Adrenal gland (tissue), 12 donors: ENCODE results near the gene RNF126. TPM values are rescaled to one million over a fixed set of nuclear protein-coding genes. Genes with fewer than 3 reads are reported as not detected.

ENCODE experiments used
- DNase-seq, 7 donors: peaks; one replicate each; pipeline ENCODE4 v3.0.0-alpha.2; 2019 to 2020
- H3K27ac ChIP-seq, 5 donors: fragments of 200-600 bp; sonication (generic) in 4 of 5; 1 replicate in 3 of 5; 2 replicates in 2 of 5; pipeline versions ENCODE4 v1.5.1 to v1.8.0; 2016 to 2020; ENCODE audit warnings: mild to moderate bottlenecking in 1 of 5
- H3K27me3 ChIP-seq: fragments of 200-600 bp; 2 replicates; pipeline ENCODE4 v1.8.0; 2021
- H3K36me3 ChIP-seq, 2 donors: fragments of 200-600 bp; replicated peaks in 1 of 2; 1 replicate in 1 of 2; 2 replicates in 1 of 2; pipeline versions ENCODE4 v1.5.1 to v1.8.0; 2018 to 2022
- H3K4me1 ChIP-seq, 2 donors: fragments of 200-600 bp; replicated peaks in 1 of 2; 1 replicate in 1 of 2; 2 replicates in 1 of 2; pipeline versions ENCODE4 v1.5.1 to v1.8.0; 2018 to 2021
- H3K4me3 ChIP-seq, 4 donors: fragments of 200-600 bp; sonication (generic) in 3 of 4; one replicate each; pipeline ENCODE4 v1.5.1; 2016 to 2018
- H3K9me3 ChIP-seq, 3 donors: fragments of 200-600 bp; sonication (generic) in 1 of 3; replicated peaks in 1 of 3; 1 replicate in 2 of 3; 2 replicates in 1 of 3; pipeline versions ENCODE4 v1.5.1 to v1.8.0; 2016 to 2021
- CTCF ChIP-seq, 6 experiments: fragments of 450-650 bp in 4 of 6; fragments of 200-600 bp in 2 of 6; sonication (generic) in 1 of 6; IDR thresholded peaks; 1 replicate in 5 of 6; 2 replicates in 1 of 6; pipeline versions ENCODE4 v1.5.1 to v1.8.0; 2016 to 2021; ENCODE audit warnings: antibody characterized with exemption in 6 of 6, mild to moderate bottlenecking in 2 of 6, moderate library complexity in 1 of 6
- POLR2A ChIP-seq, 2 donors: fragments of 450-650 bp; IDR thresholded peaks; one replicate each; pipeline ENCODE4 v1.6.1; 2017; ENCODE audit warnings: antibody characterized with exemption in 2 of 2, mild to moderate bottlenecking in 2 of 2, moderate library complexity in 1 of 2
- WGBS, 4 donors: extraction: QIAGEN DNeasy Blood & Tissue Kit in 2 of 4; methylation state at CpG; one replicate each; pipeline versions ENCODE4 v1.1.5 to v1.1.7; 2013 to 2017; 5-methylcytosine and 5-hydroxymethylcytosine counted together
- intact Hi-C, 2 donors: fragments of 100-400 bp; cut with DNase I; formaldehyde crosslinking; loops; one replicate each; pipeline versions ENCODE4 v1.14.1 to v1.15.0; 2022 to 2023
- polyA plus RNA-seq, 3 donors: library from polyadenylated mRNA; stranded (reverse); fragments of 200-250 nt in 2 of 3; fragments of 350-450 nt in 1 of 3; fragmentation: Illumina TruSeq in 1 of 3; extraction: RNeasy Lipid Tissue Mini Kit (QIAGEN cat#74804) in 1 of 3; gene quantifications; one replicate each; pipeline ENCODE4 v1.2.3, GENCODE V29; 2013 to 2014
- total RNA-seq, 9 donors: library from RNA; depleted of rRNA in 4 of 9; stranded (reverse); fragments of >200 nt in 4 of 9; fragments of 120-200 nt in 1 of 9; fragmentation: NEBNext Ultra II Directional in 1 of 9; extraction: Animal tissue kit (Norgen Biotek cat#: 25700) in 1 of 9; gene quantifications; one replicate each; pipeline versions ENCODE4 v1.1.0 to v1.2.4, GENCODE V29; 2013 to 2023
- donor health status: healthy with polysubstance abuse.
- donor health status: Bipolar disorder and iron deficiency.
- donor health status: DM: yes; HTN: yes; CAD: no.
- donor health status: DM: no; HTN: no; CAD: no.
- donor health status: DM: no; HTN: no; CAD: no.
- donor health status: DM: yes; HTN: yes; CAD: no.

RNF126 gene
- total and polyA plus RNA-seq, 12 donors, result 9.3 to 76.4 (median 43.1) TPM

- 50 to 82% (median 64%) methylated on average over 15 of the region's 15 CpGs for WGBS, 4 donors
- intact Hi-C loops, result no loop called here
- Histone ChIP-seq H3K36me3 (no peaks in the 10 kb centered on the region), H3K4me1 (no peaks in the 10 kb centered on the region), H3K9me3 (no peaks in the 10 kb centered on the region), H3K4me3 (no peak overlapping the region), H3K27ac (no peak overlapping the region), H3K27me3 (no peaks in the 10 kb centered on the region)
- no peak for TF ChIP-seq CTCF (IDR thresholded peaks at IDR 0.05)
- no peak for TF ChIP-seq POLR2A (IDR thresholded peaks at IDR 0.05)
- peak in 1 of 7 donors; percentile 57 for DNase-seq
Observed at GRCh38 chr19:688214-688613, 25.2 kb upstream of the RNF126 start.

DNA sequence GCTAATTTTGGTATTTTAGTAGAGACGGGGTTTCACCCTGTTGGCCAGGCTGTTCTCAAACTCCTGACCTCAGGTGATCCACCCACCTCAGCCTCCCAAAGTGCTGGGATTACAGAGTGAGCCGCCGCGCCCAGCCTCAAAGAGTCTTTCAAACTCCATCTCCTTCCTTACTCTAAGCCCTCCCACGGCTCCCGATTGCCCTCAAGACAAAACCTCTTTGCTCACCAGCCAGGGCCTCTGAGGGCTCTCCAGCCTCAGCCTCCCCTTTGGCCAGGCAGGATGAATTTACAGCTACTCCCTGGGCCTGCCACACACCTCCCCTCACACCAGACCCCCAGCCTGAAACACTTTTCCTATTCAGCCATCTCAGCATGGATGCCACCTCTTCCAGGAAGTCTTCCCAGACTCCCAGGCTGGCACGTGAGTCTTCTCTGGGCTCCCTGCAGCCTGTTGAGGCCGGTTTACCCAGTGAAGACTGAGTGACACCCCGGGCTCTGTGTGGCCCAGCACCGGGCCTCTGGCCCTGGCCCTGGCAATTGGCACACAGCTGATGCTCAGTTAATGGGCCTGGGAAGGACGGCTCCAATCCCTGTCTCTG is 24.7 kb upstream of the RNF126 start:
- H3K9me3 ChIP-seq, result no peaks in the 10 kb centered on the region
- H3K36me3 ChIP-seq, result no peaks in the 10 kb centered on the region
- no peaks in the 10 kb centered on the region for H3K4me1 ChIP-seq
- no peak overlapping the region for H3K27ac ChIP-seq
- WGBS, 4 donors, result 85 to 89% (median 88%) methylated on average over 9 to 11 of the region's 11 CpGs
- no peaks in the 10 kb centered on the region for H3K27me3 ChIP-seq
- no peak for DNase-seq
- intact Hi-C loops, result no loop called here
- no peak overlapping the region for H3K4me3 ChIP-seq
- TF ChIP-seq POLR2A (IDR thresholded peaks at IDR 0.05), result no peak
- no peak for TF ChIP-seq CTCF (IDR thresholded peaks at IDR 0.05)

DNA sequence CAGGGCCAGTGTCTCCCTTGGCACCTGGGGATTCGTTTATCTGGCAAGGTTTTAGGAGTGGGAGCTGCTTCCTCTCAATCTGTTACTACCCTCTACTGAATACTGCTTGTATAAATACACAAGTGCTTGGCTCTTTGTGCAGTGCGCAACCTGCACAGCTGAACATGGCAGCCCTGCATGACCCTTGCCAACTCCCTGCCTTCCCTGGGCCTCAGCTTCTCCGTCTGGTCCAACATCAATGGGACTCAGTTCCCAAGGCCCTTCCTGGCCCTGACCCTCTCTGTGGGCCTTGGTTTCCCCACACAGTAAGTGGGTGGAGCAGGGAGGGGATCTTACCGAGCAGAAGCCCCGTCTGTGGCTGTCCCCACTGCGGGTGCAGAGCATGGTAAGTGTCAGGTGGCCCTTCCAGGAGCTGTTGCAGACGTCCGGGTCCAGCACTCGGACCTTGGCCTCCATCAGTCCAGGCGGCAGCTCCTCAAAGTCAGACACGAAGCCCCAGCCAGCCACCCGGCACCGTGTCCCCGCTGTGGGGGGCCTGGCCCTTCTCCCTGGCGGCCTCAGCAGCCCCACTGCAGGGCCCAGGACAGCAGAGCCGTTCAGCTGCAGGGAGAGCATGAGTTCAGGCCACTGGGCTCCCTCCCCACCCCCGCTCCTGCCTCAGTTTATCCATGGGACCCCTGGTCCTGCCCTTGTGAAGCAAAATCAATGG is 23.7 kb upstream of the RNF126 start:
- intact Hi-C loops, result no loop called here
- DNase-seq, result no peak
- Histone ChIP-seq H3K4me1 (no peaks in the 10 kb centered on the region), H3K4me3 (no peak overlapping the region), H3K9me3 (no peaks in the 10 kb centered on the region), H3K27me3 (no peaks in the 10 kb centered on the region), H3K27ac (no peak overlapping the region), H3K36me3 (no peaks in the 10 kb centered on the region)
- TF ChIP-seq POLR2A (IDR thresholded peaks at IDR 0.05) (no peak), CTCF (IDR thresholded peaks at IDR 0.05) (no peak)
- WGBS, 4 donors, result 74 to 91% (median 83%) methylated on average over 3 to 17 of the region's 17 CpGs

DNA sequence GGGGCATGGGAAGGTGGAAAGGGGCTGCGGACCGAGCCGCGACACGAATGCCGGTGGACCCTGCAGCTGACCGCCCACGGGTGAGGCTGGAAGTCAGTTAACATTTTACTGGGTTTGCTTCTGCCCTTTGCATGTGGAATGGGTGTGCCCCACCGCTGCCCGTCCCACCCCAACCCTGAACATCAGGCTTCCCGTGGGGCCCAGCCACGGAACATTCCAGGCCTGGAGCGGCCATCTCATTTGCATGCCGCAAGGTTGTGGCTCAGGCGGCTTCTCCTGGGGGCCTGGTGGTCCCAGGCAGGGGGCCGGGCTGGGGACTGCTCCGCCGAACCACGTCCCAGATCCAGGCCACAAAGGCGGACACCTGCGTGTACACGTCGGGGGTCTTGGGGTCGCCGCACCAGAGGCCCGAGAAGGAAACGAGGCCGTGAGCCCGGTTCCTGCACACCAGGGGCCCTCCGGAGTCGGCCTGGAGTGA is 22.5 kb upstream of the RNF126 start:
- intact Hi-C loops, result no loop called here
- DNase-seq, result no peak
- no peaks in the 10 kb centered on the region for H3K27me3 ChIP-seq
- no peaks in the 10 kb centered on the region for H3K4me1 ChIP-seq
- no peak overlapping the region for H3K27ac ChIP-seq
- H3K9me3 ChIP-seq, result no peaks in the 10 kb centered on the region
- H3K36me3 ChIP-seq, result no peaks in the 10 kb centered on the region
- no peak overlapping the region for H3K4me3 ChIP-seq
- TF ChIP-seq CTCF (IDR thresholded peaks at IDR 0.05), result no peak
- TF ChIP-seq POLR2A (IDR thresholded peaks at IDR 0.05), result no peak
- WGBS, 4 donors, result 82 to 88% (median 85%) methylated on average over 8 to 31 of the region's 31 CpGs
